GM18517 (cell line): ENCODE results near the gene KLHL21.
"Not testable (repeated sequence)": the region's sequence is repeated elsewhere in the genome, so short reads cannot be mapped to it uniquely, and the experiment has no call there.

ENCODE experiments used
- ATAC-seq: cut with Tn5 transposase; IDR thresholded peaks from one replicate; pipeline ENCODE4 v1.9.1; 2021; ENCODE audit warnings: mild to moderate bottlenecking, moderate library complexity; ENCODE audit not compliant: unreplicated experiment

The KLHL21 gene

DNA sequence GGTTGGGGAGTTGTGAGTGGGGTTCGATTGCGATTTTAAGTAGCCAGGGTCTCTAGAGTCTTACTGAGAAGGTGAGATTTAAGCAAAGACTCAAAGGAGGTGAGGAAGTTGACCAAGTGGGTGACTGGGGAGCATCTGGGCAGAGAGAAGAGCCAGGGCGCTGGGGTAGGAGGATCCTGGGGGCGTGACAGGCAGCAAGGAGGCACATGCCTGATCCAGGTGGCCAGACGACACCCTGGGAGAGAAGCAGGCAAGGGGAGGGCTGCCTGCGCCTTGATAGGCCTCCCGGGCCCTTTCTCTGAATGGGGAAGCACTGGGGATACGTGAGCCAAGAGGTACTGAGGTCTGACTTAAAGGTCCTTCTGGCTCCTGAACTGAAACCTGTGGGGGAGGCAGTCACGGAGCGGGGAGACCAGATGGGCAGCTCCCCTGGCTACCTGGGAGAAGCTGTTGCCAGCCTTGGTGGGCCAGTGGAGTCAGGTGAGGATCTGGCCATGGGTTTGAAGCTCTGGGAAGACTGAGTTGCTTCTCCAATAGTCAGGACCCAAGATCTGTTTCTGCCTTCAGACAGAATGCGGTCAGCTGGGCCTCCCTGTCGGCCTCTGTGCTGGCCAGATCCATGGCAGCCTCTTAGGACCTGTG lies 17.5 kb downstream of the KLHL21 start:
- no peak for ATAC-seq

- ATAC-seq = no peak
Measured at GRCh38 chr1:6584126-6585080, 18.3 kb downstream of the KLHL21 start.

DNA sequence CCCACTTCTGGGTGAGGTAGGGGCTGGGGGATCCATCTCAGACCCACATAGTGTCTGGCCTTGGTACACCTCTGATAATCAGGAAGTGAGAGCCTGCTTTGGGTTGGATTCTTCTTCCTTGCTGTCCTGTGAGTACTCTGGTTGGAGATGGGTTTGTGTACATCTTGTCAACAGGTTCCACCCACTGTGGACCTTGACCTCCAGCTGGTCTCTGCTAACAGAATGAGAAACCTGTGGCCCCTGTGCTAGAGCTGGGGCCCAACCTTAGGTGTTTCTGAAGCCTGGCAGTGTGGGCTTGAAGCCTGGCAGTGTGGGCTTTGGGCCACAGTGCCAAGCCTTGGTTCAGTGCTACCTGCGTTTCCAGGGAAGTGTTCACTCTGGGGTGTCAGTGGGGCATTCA lies 20.3 kb downstream of the KLHL21 start:
- ATAC-seq = no peak

DNA sequence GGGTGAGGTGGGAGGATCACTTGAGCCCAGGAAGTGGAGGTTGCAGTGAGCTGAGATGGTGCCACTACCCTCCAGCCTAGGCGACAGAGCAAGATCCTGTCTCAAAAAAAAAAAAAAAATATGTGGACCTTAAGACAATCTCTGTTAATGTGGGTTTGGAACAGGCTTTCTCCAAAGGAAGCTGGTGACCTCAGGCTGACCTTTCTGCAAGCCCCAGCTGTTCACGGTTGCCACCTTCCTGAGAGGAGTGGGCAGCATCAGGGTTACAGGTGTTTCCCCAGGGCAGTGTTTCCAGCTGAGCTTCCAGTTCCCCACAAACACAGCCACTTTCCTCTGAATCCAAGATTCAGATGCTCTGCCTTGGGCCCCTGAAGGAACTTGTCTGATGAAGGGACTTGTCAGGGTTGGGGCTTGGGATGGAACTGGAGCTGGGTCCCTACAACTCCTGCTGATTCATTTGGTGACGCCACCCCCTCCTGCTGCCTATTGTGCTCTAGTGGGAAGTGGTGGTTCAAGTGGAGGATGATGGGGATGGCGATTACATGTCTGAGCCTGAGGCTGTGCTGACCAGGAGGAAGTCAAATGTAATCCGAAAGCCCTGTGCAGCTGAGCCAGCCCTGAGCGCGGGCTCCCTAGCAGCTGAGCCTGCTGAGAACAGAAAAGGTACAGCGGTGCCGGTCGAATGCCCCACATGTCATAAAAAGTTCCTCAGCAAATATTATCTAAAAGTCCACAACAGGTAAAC lies 20.9 kb downstream of the KLHL21 start:
- ATAC-seq = no peak

GRCh38 chr1:6580593-6581409 lies 21.9 kb downstream of the KLHL21 start:
- ATAC-seq = no peak

DNA sequence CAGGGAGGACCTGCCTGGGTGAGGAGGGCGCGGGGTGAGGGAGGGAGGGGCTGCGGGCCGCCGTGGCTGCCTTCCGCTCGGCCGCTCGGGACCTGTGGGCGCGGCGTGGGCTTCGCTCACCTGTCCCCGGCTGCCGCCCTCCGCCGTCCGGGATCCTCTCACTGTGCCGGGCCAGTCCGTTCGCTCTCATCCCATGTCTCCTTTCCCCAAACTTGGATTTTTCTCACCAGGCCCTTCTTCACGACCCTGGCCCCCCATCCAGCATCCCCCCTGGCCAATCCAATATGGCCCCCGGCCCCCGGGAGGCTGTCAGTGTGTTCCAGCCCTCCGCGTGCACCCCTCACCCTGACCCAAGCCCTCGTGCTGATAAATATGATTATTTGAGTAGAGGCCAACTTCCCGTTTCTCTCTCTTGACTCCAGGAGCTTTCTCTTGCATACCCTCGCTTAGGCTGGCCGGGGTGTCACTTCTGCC lies 22.5 kb downstream of the KLHL21 start:
- no peak for ATAC-seq

DNA sequence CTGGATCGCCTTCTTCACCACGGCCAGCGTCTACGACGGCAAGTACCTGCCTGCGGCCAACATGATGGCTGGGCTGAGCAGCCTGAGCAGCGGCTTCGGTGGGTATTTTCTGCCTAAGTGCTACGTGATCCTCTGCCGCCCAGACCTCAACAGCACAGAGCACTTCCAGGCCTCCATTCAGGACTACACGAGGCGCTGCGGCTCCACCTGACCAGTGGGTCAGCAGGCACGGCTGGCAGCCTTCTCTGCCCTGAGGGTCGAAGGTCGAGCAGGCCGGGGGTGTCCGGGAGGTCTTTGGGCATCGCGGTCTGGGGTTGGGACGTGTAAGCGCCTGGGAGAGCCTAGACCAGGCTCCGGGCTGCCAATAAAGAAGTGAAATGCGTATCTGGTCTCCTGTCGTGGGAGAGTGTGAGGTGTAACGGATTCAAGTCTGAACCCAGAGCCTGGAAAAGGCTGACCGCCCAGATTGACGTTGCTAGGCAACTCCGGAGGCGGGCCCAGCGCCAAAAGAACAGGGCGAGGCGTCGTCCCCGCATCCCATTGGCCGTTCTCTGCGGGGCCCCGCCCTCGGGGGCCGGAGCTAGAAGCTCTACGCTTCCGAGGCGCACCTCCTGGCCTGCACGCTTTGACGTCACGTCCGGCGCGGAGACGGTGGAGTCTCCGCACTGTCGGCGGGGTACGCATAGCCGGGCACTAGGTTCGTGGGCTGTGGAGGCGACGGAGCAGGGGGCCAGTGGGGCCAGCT lies 23.1 kb downstream of the KLHL21 start, which contains the start of gene ZBTB48:
Gene ZBTB48, plus strand, starts transcription at position 621 of the 745 bp plus-strand sequence. CDS start 616 bp downstream, outside the sequence.
- peak; percentile 88 for ATAC-seq

DNA sequence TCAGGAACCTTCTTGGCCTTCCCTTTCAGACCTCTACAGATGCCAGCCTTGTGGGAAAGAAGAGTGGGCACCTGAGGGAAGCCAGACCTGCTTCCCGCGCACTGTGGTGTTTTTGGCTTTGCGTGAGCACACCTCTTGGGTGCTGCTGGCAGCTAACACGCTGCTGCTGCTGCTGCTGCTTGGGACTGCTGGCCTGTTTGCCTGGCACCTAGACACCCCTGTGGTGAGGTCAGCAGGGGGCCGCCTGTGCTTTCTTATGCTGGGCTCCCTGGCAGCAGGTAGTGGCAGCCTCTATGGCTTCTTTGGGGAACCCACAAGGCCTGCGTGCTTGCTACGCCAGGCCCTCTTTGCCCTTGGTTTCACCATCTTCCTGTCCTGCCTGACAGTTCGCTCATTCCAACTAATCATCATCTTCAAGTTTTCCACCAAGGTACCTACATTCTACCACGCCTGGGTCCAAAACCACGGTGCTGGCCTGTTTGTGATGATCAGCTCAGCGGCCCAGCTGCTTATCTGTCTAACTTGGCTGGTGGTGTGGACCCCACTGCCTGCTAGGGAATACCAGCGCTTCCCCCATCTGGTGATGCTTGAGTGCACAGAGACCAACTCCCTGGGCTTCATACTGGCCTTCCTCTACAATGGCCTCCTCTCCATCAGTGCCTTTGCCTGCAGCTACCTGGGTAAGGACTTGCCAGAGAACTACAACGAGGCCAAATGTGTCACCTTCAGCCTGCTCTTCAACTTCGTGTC lies 23.9 kb downstream of the KLHL21 start:
- ATAC-seq = no peak

- ATAC-seq = no peak
Measured at GRCh38 chr1:6577831-6578525, 24.7 kb downstream of the KLHL21 start.

DNA sequence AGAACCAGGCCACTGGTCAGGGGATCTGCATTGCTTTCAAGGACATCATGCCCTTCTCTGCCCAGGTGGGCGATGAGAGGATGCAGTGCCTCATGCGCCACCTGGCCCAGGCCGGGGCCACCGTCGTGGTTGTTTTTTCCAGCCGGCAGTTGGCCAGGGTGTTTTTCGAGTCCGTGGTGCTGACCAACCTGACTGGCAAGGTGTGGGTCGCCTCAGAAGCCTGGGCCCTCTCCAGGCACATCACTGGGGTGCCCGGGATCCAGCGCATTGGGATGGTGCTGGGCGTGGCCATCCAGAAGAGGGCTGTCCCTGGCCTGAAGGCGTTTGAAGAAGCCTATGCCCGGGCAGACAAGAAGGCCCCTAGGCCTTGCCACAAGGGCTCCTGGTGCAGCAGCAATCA lies 27.9 kb downstream of the KLHL21 start:
- no peak for ATAC-seq

GRCh38 chr1:6574025-6574620 lies 28.5 kb downstream of the KLHL21 start:
- ATAC-seq = no peak

- no peak for ATAC-seq
Measured at GRCh38 chr1:6572653-6573383, 29.9 kb downstream of the KLHL21 start.

GRCh38 chr1:6570987-6571386 lies 31.7 kb downstream of the KLHL21 start:
- ATAC-seq = no peak

- no peak for ATAC-seq
Measured at GRCh38 chr1:6570100-6570499, 32.6 kb downstream of the KLHL21 start.

DNA sequence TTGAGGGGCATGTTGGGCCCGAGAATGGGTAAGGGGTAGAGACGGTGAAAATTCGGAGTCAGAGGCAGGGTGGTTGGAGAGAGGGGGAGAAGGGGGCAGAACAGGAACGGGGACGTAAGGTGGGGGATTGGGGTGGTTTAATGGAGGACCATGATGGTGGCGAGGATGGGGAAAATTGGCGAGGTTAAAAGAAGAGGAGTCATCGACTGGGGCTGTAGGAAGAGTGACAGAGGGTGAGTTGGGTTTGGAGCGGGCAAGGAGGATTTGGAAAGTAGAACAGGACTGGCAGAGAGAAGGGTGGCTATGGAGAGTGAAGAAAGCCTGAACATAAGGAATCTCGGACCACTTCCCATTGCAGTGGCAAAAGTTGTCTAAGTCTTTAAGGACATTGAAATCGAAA lies 33.6 kb downstream of the KLHL21 start:
- no peak for ATAC-seq

DNA sequence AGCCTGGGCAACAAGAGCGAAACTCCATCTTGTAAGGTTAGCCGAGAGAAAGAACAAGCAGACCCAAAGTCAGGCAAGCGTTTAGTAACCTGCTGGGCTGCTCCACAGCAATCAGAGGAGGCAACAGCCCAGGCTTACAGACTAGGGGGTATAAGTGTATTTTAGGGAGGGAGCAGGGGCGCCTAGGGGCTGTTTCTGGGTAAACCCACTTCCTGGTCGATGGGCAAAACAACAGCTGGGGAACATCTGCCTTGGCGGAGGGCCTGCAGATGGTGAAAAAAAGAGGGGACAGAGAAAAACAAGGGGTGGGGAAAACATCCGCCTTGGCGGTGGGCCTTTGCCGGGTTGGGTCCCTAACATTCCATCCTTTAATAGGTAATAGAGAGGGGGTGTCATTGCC lies 42.4 kb downstream of the KLHL21 start:
- no peak for ATAC-seq

DNA sequence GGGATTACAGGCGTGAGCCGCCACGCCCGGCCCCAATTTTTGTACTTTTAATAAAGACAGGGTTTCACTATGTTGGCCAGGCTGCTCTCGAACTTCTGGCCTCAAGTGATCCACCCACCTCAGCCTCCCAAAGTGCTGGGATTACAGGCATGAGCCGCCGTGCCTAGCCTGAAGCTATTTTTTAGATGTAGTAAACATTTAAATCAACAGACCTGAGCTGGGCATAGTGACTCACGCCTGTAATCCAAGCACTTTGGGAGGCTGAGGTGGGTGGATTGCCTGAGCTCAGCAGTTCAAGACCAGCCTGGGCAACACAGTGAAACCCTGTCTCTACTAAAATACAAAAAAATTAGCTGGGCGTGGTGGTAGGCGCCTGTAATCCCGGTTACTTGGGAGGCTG lies 43.5 kb downstream of the KLHL21 start:
- not testable (repeated sequence) for ATAC-seq
